ENCODE data around the gene MIF.
"Not testable (repeated sequence)": the region's sequence is repeated elsewhere in the genome, so short reads cannot be mapped to it uniquely, and the experiment has no call there.

MIF gene

GRCh38 chr22:23901600-23901999 lies 7.4 kb downstream of the MIF start:
- DNase-seq (ENCODE audit: low read depth in 3 of 3): no peak

GRCh38 chr22:23903328-23903971 lies 9.3 kb downstream of the MIF start:
- DNase-seq (ENCODE audit: low read depth in 3 of 3): no peak

- DNase-seq (ENCODE audit: low read depth in 3 of 3): no peak
Observed at GRCh38 chr22:23904573-23905254, 10.5 kb downstream of the MIF start.

GRCh38 chr22:23906641-23907040 lies 12.5 kb downstream of the MIF start:
- no peak for DNase-seq (ENCODE audit: low read depth in 3 of 3)

- not testable (repeated sequence) for DNase-seq (ENCODE audit: low read depth in 3 of 3)
Observed at GRCh38 chr22:23907423-23907822, 13.2 kb downstream of the MIF start.

- DNase-seq (ENCODE audit: low read depth in 3 of 3): no peak
Observed at GRCh38 chr22:23908587-23909205, 14.5 kb downstream of the MIF start.

GRCh38 chr22:23909296-23909898 lies 15.2 kb downstream of the MIF start:
- no peak for DNase-seq (ENCODE audit: low read depth in 3 of 3)

GRCh38 chr22:23910496-23911190 lies 16.5 kb downstream of the MIF start:
- DNase-seq (ENCODE audit: low read depth in 3 of 3): no peak

- no peak for DNase-seq (ENCODE audit: low read depth in 3 of 3)
Observed at GRCh38 chr22:23911318-23911980, 17.3 kb downstream of the MIF start.

- DNase-seq (ENCODE audit: low read depth in 3 of 3): no peak
Observed at GRCh38 chr22:23912293-23912903, 18.2 kb downstream of the MIF start.

GRCh38 chr22:23913306-23913660 lies 19.1 kb downstream of the MIF start:
- DNase-seq (ENCODE audit: low read depth in 3 of 3): no peak

- peak; percentile 99 for DNase-seq (ENCODE audit: low read depth in 3 of 3)
Observed at GRCh38 chr22:23913661-23914353, 19.6 kb downstream of the MIF start.

- no peak for DNase-seq (ENCODE audit: low read depth in 3 of 3)
Observed at GRCh38 chr22:23915290-23915689, 21.1 kb downstream of the MIF start.

GRCh38 chr22:23920267-23920611 lies 26.1 kb downstream of the MIF start:
- DNase-seq (ENCODE audit: low read depth in 3 of 3): not testable (repeated sequence)

GRCh38 chr22:23921586-23922201 lies 27.5 kb downstream of the MIF start:
- not testable (repeated sequence) for DNase-seq (ENCODE audit: low read depth in 3 of 3)

- DNase-seq (ENCODE audit: low read depth in 3 of 3): no peak
Observed at GRCh38 chr22:23922921-23923320, 28.7 kb downstream of the MIF start.

GRCh38 chr22:23925020-23925606 lies 30.9 kb downstream of the MIF start:
- no peak for DNase-seq (ENCODE audit: low read depth in 3 of 3)

- DNase-seq (ENCODE audit: low read depth in 3 of 3): no peak
Observed at GRCh38 chr22:23926561-23926960, 32.4 kb downstream of the MIF start.

- DNase-seq (ENCODE audit: low read depth in 3 of 3): no peak
Observed at GRCh38 chr22:23938328-23939016, 44.3 kb downstream of the MIF start.

Data from stimulated activated CD4-positive, alpha-beta T cell treated with anti-CD3 and anti-CD28 coated beads, TNF-alpha, amount 100 ng/mL, for 4 hours (primary cell).